GM18520 (cell line): ENCODE measurements around the gene CHAMP1.
"Not testable (repeated sequence)": the region's sequence is repeated elsewhere in the genome, so short reads cannot be mapped to it uniquely, and the experiment has no call there.

Source experiments
- ATAC-seq: cut with Tn5 transposase; IDR thresholded peaks from one replicate; pipeline ENCODE4 v1.9.1; 2021; ENCODE audit not compliant: unreplicated experiment

The CHAMP1 gene

DNA sequence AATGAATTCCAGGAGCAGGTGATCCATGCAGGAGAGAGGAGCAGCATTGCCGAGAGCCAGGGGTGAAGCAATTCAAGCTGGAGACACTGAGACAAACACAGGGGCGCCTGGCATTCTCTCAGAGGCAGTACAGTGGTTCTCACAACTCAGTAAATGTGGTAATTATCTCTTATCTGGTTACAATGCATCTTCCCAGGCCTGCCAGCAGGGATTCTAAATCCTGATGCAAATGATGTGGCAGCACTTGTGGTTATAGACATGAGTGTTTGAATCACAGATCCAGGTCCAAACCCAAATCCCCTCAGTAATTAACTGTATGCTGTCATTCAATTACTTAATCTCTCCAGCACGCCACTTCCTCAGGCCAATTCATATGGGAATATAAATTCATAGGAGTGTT, 19.6 kb downstream of the CHAMP1 start:
- ATAC-seq = not testable (repeated sequence)

DNA sequence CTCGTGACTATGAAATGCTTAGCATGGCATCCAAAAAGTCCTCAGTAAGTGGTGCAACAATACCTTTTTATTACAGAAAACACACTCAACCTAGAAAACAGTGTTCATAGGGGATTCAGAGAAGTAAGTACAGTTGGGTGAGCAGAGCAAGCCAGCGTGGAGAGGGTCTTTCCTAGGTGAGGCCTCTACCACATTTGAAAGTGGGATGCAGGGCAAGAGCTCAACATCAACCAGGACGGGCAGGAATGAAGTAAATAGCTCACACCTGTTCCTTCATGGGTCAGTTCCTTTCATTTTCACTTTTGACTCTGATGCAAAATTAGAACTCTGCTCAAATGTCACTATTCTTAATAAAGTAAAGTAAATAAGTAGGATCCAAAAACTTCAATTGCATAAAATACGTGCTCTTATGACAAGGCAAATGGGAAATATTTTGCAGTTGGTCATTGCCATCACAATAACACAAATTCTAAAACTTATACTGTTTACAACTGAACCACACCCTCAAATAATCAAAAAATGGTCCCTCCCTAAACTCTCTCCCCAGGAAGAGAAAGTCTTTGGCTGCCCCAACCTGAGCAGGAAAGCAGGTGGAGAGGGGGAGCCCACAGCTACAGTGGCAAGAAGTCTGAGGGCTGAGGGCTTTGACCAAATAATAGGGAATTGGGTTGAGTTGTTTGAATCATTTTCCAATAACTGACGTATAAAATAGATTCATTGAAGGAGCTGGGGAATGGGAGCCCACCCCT, 20.2 kb downstream of the CHAMP1 start:
- no peak for ATAC-seq

DNA sequence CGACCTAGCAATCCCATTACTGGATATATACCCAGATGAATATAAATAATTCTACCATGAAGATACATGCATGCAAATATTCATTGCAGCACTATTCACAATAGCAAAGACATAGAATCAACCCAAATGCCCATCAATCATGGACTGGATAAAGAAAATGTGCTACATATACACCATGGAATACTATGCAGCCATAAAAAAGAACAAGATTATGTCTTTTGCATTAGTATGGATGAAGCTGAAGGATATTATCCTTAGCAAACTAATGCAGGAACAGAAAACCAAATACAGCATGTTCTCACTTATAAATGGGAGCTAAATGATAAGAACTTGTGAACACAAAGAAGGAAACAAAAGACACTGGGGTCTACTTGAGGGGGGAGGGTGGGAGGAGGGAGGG, 22.2 kb downstream of the CHAMP1 start:
- not testable (repeated sequence) for ATAC-seq

DNA sequence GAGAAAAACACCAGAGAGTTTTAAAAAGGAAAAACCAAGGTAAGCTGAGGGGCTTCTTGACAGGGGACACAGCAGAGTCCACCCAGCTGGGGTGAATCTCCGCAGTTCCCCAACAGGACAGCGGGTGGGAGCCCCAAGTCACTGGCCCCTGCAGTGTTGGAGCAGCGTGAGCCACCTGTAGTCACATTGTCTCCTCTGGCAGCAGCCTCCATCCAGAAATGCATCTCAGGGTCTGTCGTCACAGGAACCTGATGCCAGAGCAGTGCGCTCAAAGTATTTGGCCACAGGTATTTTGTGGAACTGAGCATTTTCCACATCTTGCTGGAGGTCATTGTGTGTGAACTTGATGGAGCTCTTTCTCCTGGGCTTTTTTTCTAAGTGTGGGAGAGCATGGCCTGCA, 24.7 kb downstream of the CHAMP1 start:
- ATAC-seq = no peak

DNA sequence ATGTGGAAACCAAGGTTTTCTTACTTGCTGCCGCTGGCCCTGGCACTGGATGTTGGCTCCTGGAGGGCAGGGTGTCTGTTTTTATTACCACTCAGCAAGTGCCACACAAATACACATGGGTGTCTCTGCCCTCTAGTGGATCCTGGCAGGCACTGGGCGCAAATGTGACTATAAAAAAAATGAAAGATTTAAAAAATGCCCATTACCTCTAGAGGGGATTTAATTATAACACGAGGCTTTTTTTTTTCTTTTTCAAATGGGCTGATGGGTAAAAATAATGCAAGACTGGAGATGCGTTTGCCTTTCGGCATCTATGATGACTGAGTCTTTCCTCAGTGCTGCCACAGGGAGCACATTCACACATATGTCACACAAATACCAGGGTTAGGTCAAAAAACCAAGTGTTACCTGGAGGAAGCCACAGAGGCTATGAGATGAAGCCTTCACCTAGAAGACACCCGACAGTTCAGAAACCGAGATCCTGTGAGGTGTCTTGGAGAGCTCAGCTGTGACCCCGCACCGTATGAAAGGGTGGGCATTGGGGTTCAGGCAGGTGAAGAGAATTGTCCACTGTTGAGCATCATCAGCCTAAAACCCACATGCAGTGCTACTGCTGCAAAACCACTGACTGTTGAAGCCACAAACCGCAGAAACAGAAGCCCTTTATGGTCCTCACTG, 25.7 kb downstream of the CHAMP1 start:
- ATAC-seq = no peak

DNA sequence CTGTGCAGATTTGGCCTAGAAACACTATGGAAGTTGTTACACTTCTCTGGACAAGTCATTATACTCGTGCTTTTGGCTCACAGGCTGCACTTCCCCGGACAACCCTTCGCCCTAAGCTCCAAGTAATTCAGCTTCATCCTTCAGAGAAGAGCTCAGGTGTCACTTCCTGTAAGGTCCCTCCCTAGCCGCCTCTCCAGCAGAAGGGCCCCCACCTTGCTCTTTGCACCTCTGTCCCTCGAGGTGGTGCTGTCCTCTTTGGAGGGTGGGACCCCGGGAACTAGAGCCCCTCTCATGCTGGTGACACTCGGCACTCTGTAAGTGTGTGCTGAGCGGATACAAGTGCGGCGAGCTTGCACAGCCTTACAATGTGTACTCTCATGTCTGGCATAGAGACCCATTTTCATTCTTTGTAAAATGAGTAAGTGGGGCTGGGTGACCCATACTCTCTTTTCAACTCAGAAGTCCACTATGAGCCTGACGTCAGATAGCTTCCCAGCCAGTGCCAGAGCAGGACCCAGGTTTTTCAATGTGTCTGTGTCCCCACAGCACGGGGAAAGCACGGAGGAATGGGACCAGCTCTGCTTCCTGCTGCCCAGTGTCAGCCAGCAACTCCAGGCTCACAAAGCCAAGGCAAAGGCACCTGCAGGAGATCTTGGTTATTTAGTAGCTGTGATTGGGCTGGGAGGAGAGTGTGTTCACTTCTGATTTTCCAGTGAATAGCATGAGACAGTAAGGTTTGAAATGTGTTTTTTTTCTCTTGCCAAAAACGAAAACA, 26.9 kb downstream of the CHAMP1 start:
- no peak for ATAC-seq

DNA sequence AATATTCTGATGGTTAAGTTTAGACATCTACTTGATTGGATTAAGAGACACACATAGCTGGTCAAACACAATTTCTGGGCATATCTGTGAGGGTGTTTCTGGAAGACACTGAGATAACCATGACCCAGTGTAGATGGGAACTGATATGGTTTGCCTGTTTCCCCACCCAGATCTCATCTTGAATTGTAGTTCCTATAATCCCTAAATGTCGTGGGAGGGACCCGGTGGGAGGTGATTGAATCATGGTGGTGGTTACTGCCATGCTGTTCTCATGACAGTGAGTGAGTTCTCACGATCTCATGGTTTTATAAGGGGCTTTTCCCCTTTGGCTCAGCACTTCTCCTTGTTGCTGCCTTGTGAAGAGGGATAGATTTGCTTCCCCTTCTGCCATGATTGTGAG, 33.0 kb downstream of the CHAMP1 start:
- ATAC-seq = not testable (repeated sequence)

DNA sequence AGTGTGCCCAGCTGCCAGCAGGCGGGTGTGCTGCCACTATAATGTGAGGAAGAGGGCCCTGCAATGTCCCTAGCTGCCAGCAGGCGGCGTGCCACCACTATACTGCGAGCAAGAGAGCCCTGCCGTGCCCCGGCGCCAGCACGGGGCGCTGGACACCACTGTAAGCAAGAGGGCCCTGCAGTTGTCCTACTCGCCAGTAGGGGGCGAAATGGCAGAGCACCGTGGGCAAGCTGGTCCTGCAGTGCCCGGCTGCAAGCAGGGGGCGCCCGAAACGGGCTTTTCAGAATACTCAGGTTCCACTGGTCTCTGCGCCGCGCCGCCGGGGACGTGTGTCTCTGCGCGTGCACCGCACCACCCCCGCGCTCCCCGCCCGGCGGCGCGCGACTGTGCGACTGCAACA, 38.5 kb downstream of the CHAMP1 start:
- ATAC-seq = not testable (repeated sequence)

DNA sequence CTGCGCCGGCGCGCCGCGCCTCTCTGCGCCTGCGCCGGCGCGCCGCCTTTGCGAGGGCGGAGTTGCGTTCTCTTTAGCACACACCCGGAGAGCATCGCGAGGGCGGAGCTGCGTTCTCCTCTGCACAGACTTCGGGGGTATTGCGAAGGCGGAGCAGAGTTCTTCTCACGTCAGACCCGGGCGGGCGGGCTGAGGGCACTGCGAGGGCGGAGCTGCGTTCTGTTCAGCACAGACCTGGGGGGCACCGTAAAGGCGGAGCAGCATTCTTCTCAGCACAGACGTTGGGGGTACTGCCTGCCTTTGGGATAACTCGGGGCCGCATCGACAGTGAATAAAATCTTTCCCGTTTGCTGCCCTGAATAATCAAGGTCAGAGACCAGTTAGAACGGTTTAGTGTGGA, 39.1 kb downstream of the CHAMP1 start:
- ATAC-seq = not testable (repeated sequence)
